HG02943 (cell line): ENCODE results near the gene ZMIZ2.

Experiments
- ATAC-seq: cut with Tn5 transposase; IDR thresholded peaks from one replicate; pipeline ENCODE4 v1.9.1; 2021; ENCODE audit warnings: mild to moderate bottlenecking, low read depth, moderate library complexity; ENCODE audit not compliant: unreplicated experiment

Gene ZMIZ2

GRCh38 chr7:44754802-44755697 lies 6.4 kb downstream of the ZMIZ2 start:
- no peak for ATAC-seq

GRCh38 chr7:44755698-44756627 lies 7.3 kb downstream of the ZMIZ2 start:
- no peak for ATAC-seq

DNA sequence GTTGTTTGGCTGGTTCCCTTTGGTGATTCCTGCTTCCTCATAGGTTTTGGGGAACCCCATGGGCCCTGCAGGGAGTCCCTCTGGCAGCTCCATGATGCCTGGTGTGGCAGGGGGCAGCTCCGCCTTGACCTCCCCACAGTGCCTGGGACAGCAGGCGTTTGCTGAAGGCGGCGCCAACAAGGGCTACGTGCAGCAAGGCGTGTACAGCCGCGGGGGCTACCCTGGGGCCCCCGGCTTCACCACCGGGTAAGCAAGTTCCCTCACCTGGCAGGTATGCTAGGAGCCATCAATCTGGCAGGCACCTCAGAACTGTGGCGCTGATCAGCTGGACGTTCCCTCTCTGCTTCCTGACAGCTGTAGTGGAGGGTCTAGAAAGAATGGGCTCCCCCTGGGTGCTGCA lies 8.3 kb downstream of the ZMIZ2 start:
- ATAC-seq: no peak

GRCh38 chr7:44757311-44757710 lies 8.7 kb downstream of the ZMIZ2 start:
- no peak for ATAC-seq

DNA sequence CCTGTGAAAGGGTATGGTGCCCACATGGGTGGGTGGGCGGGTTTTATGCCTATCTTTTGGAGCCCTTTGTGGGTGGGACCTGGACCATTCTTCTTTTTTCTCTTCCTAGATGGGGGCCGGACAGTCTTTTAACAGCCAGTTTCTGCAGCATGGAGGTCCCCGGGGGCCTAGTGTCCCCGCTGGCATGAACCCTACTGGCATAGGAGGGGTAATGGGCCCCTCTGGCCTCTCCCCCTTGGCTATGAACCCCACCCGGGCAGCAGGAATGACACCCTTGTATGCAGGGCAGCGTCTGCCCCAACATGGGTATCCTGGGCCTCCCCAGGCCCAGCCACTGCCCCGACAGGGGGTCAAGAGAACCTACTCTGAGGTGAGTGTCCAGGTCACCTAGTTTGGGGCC lies 9.1 kb downstream of the ZMIZ2 start:
- no peak for ATAC-seq

DNA sequence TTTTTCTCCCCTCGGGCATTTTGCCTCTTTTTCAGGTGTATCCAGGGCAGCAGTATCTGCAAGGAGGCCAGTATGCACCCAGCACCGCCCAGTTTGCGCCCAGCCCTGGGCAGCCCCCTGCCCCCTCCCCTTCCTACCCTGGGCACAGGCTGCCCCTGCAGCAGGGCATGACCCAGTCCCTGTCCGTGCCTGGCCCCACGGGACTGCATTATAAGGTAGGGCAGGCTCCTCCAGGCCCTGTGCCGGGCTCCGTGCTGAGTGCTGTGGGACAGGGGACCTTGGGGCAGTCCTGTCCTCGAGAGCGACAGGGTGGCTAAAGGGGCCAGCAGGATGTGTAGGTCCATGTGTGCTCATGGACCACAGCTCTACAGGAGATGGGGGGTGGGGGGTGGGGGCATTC lies 10.6 kb downstream of the ZMIZ2 start:
- ATAC-seq: no peak

GRCh38 chr7:44760034-44760580 lies 11.5 kb downstream of the ZMIZ2 start:
- ATAC-seq: no peak

- ATAC-seq: no peak
Measured at GRCh38 chr7:44761207-44762161, 12.8 kb downstream of the ZMIZ2 start.

GRCh38 chr7:44762300-44762699 lies 13.7 kb downstream of the ZMIZ2 start:
- ATAC-seq: no peak

DNA sequence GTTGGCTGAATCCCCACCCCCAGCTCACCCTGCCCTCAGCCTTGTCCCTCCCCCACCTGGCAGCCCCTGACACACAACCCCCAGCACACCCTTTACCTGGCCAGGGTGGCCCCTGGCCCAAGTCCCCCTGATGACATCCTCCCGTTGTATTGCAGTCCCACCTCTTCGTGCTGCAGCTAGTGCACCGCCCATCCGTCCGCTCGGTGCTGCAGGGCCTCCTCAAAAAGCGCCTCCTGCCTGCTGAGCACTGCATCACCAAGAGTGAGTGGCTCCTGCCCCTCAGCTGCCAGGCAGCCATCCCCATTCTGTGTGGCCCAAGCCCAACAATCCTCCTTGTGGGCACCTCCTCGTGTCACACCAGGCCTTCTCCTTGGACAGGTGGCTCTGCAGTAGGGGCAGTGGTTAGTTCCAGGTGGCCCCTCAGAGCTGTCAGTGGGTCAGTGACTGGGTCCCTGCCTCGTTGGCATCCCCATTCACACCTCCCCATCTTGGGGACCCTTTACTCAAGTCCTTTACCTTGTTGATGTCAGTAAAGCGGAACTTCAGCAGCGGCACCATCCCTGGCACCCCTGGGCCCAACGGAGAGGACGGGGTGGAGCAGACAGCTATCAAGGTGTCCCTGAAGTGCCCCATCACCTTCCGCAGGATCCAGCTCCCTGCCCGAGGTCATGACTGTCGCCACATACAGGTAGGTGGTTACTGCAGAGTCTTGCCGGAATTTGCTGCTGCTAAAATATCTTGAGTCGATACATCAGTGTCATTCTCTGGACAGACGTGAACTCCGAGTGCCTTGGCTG lies 14.3 kb downstream of the ZMIZ2 start:
- ATAC-seq: no peak

DNA sequence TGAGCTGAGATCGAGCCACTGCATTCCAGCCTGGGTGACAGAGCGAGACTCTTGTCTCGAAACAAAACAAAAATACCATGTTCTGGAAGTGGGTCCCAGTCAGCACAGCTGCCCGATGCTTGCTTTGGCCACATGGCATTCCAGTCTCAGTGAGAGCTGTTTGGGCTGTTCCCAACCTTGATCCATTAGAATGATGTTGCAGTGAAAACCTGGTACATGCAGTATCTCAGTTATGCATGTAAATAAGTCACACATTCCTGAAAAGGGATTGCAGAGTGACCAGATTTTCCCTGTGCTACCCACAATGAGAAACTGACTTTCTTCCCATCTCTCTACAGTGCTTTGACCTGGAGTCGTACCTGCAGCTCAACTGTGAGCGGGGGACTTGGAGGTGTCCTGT lies 15.4 kb downstream of the ZMIZ2 start:
- no peak for ATAC-seq

GRCh38 chr7:44764665-44765578 lies 16.3 kb downstream of the ZMIZ2 start:
- no peak for ATAC-seq

DNA sequence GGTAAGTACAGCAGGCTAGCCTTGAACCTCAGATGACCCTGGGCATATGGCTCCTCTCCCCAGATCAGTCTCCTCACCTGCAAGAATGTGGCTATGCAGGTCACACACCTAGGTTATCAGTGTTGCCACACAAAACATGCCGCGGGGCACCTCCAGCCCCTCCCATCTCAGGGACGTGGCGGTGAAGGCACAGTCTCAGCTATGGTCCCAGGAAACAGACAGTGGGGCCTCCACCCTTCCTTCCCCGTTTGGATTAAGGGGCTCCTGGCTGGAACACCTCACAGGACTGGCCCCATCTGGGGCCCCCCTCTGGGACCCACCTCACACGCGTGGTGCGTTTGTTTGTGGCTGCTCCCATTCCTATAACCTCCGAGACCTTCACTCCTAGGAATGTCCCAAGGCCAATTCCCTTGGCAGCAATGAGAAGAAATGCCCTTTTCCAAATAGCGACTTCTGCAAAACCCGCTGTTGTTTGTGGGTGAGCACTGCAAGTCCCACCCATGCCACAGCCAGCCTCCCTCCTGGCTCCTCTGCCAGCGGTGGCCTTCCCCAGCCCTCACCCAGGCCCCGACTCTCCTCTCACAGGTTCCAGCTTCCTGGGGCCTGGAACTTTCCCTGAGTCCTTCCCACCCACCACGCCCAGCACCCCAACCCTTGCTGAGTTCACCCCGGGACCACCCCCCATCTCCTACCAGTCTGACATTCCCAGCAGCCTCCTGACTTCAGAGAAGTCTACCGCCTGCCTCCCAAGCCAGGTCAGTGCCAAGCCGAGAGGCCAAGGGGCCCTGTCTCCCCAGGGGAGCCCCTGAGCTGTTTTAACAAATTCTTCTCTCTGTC lies 17.1 kb downstream of the ZMIZ2 start:
- no peak for ATAC-seq

DNA sequence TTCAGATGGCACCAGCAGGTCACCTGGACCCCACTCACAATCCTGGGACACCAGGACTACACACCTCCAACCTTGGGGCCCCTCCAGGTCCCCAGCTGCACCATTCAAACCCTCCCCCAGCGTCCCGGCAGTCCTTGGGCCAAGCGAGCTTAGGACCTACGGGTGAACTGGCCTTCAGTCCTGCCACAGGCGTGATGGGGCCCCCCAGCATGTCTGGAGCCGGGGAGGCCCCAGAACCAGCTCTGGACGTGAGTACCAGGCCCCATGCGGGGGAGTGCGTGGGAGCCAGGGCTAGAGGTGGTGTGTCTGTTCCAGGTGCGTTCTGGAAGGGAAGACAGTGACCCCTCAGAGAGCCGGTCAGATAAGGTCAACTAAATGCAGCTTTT lies 17.8 kb downstream of the ZMIZ2 start:
- ATAC-seq: no peak

GRCh38 chr7:44767134-44767911 lies 18.7 kb downstream of the ZMIZ2 start:
- no peak for ATAC-seq

GRCh38 chr7:44767912-44768627 lies 19.4 kb downstream of the ZMIZ2 start:
- ATAC-seq: no peak
